Measurements from ENCODE around the gene ICOS. TPM values are rescaled to one million over a fixed set of nuclear protein-coding genes. Genes with fewer than 3 reads are reported as not detected.

The ICOS gene
- polyA plus RNA-seq: under 1 TPM in 2 of 3 donors, not detected in 1; 0.13 to 0.33 TPM

- no peak within 1 kb of the TSS for H3K27ac ChIP-seq (ENCODE audit: low read depth, low read length)
- WGBS, 3 donors: 65 to 78% (median 70%) methylated on average over 5 of the region's 5 CpGs
These were observed at the start of gene ICOS for GRCh38 chr2:203936535-203936934. TSS of gene ICOS (plus strand) at chr2:203936763. CDS start at chr2:203936815, 52 bp downstream.

GRCh38 chr2:203887677-203888076, 48.9 kb upstream of the ICOS start:
- H3K27ac ChIP-seq (ENCODE audit: low read depth, low read length): no peak overlapping the region

- WGBS, 3 donors: 83 to 94% (median 91%) methylated on average over 1 of the region's 1 CpG
- no peak overlapping the region for H3K27ac ChIP-seq (ENCODE audit: low read depth, low read length)
These were observed 47.0 kb upstream of the ICOS start for GRCh38 chr2:203889542-203889941.

GRCh38 chr2:203889944-203890343, 46.6 kb upstream of the ICOS start:
- H3K27ac ChIP-seq (ENCODE audit: low read depth, low read length): no peak overlapping the region
- 80 to 92% (median 89%) methylated on average over 1 of the region's 1 CpG for WGBS, 3 donors

- WGBS, 3 donors: 95 to 100% (median 96%) methylated on average over 1 of the region's 1 CpG
- no peak overlapping the region for H3K27ac ChIP-seq (ENCODE audit: low read depth, low read length)
These were observed 45.8 kb upstream of the ICOS start for GRCh38 chr2:203890733-203891132.

GRCh38 chr2:203891474-203891873, 45.1 kb upstream of the ICOS start:
- WGBS, 3 donors: 79 to 93% (median 80%) methylated on average over 2 of the region's 2 CpGs
- H3K27ac ChIP-seq (ENCODE audit: low read depth, low read length): no peak overlapping the region

GRCh38 chr2:203892207-203892606, 44.4 kb upstream of the ICOS start:
- H3K27ac ChIP-seq (ENCODE audit: low read depth, low read length): no peak overlapping the region

GRCh38 chr2:203893401-203893800, 43.2 kb upstream of the ICOS start:
- H3K27ac ChIP-seq (ENCODE audit: low read depth, low read length): no peak overlapping the region

More at GRCh38 chr2:203892207-203892606, 44.4 kb upstream of the ICOS start:
- WGBS, 3 donors: 87 to 92% (median 89%) methylated on average over 4 of the region's 4 CpGs

GRCh38 chr2:203893840-203894239, 42.7 kb upstream of the ICOS start:
- H3K27ac ChIP-seq (ENCODE audit: low read depth, low read length): no peak overlapping the region
- 76 to 84% (median 79%) methylated on average over 7 of the region's 7 CpGs for WGBS, 3 donors

GRCh38 chr2:203894262-203894661, 42.3 kb upstream of the ICOS start:
- 89 to 100% (median 96%) methylated on average over 1 of the region's 1 CpG for WGBS, 3 donors
- no peak overlapping the region for H3K27ac ChIP-seq (ENCODE audit: low read depth, low read length)

- no peak overlapping the region for H3K27ac ChIP-seq (ENCODE audit: low read depth, low read length)
- WGBS, 3 donors: 62 to 67% (median 62%) methylated on average over 2 of the region's 2 CpGs
These were observed 39.0 kb upstream of the ICOS start for GRCh38 chr2:203897544-203897943.

- H3K27ac ChIP-seq (ENCODE audit: low read depth, low read length): no peak overlapping the region
- 48 to 67% (median 56%) methylated on average over 2 of the region's 2 CpGs for WGBS, 3 donors
These were observed 37.9 kb upstream of the ICOS start for GRCh38 chr2:203898657-203899056.

- no peak overlapping the region for H3K27ac ChIP-seq (ENCODE audit: low read depth, low read length)
- WGBS, 3 donors: 63 to 87% (median 84%) methylated on average over 2 of the region's 2 CpGs
These were observed 36.3 kb upstream of the ICOS start for GRCh38 chr2:203900253-203900652.

- WGBS, 3 donors: 69 to 94% (median 91%) methylated on average over 4 of the region's 4 CpGs
- H3K27ac ChIP-seq (ENCODE audit: low read depth, low read length): no peak overlapping the region
These were observed 32.5 kb upstream of the ICOS start for GRCh38 chr2:203904022-203904421.

GRCh38 chr2:203905656-203906055, 30.9 kb upstream of the ICOS start:
- no peak overlapping the region for H3K27ac ChIP-seq (ENCODE audit: low read depth, low read length)

GRCh38 chr2:203908066-203908796, 28.3 kb upstream of the ICOS start:
- 55 to 69% (median 62%) methylated on average over 6 of the region's 6 CpGs for WGBS, 3 donors
- H3K27ac ChIP-seq (ENCODE audit: low read depth, low read length): no peak overlapping the region

- H3K27ac ChIP-seq (ENCODE audit: low read depth, low read length): no peak overlapping the region
- 25 to 49% (median 41%) methylated on average over 3 of the region's 3 CpGs for WGBS, 3 donors
These were observed 27.8 kb upstream of the ICOS start for GRCh38 chr2:203908797-203909185.

- 11 to 16% (median 12%) methylated on average over 8 of the region's 8 CpGs for WGBS, 3 donors
- no peak overlapping the region for H3K27ac ChIP-seq (ENCODE audit: low read depth, low read length)
These were observed 27.1 kb upstream of the ICOS start for GRCh38 chr2:203909261-203909967.

- no peak overlapping the region for H3K27ac ChIP-seq (ENCODE audit: low read depth, low read length)
- 33 to 59% (median 38%) methylated on average over 5 of the region's 5 CpGs for WGBS, 3 donors
These were observed 26.6 kb upstream of the ICOS start for GRCh38 chr2:203909974-203910373.

- 68 to 87% (median 87%) methylated on average over 8 of the region's 8 CpGs for WGBS, 3 donors
- H3K27ac ChIP-seq (ENCODE audit: low read depth, low read length): no peak overlapping the region
These were observed 22.6 kb upstream of the ICOS start for GRCh38 chr2:203913947-203914346.
